HL-60 (cell line): Measurements from ENCODE around the gene NTNG2.
A peak's percentile ranks its signal among the peaks of the same experiment; 100 is the strongest.

ENCODE experiments used
- DNase-seq, 2 experiments: peaks; one replicate each; pipeline ENCODE4 v3.0.0-alpha.2; 2010 to 2020; ENCODE audit warnings: low read depth in 1 of 2, low spot score in 1 of 2
- H3K27ac ChIP-seq: fragments of 250-450 bp; sonication (Bioruptor Pico); replicated peaks from 2 replicates; pipeline ENCODE4 v1.5.1; 2020; ENCODE audit warnings: mild to moderate bottlenecking, moderate library complexity
- H3K27me3 ChIP-seq: fragments of 250-450 bp; sonication (Bioruptor Pico); 2 replicates; pipeline ENCODE4 v1.5.1; 2021; ENCODE audit warnings: mild to moderate bottlenecking, moderate library complexity; ENCODE audit not compliant: insufficient read depth, poor library complexity, severe bottlenecking
- H3K4me3 ChIP-seq: replicated peaks from 2 replicates; pipeline ENCODE4 v1.5.1; 2011; ENCODE audit warnings: mild to moderate bottlenecking, control low read depth, low read length; ENCODE audit not compliant: insufficient read depth
- GABPA ChIP-seq: IDR thresholded peaks from 2 replicates; pipeline ENCODE4 v1.6.1; 2012; ENCODE audit warnings: low read depth
- POLR2AphosphoS5 ChIP-seq: IDR thresholded peaks from 2 replicates; pipeline ENCODE4 v1.6.1; 2012; ENCODE audit warnings: low read depth
- SPI1 ChIP-seq: IDR thresholded peaks from 2 replicates; pipeline ENCODE4 v1.6.1; 2012; ENCODE audit warnings: low read depth, mild to moderate bottlenecking, borderline replicate concordance
- TF ChIP-seq, protein P1 (sequence below): IDR thresholded peaks from 2 replicates; pipeline ENCODE4 v1.6.1; 2012; ENCODE audit warnings: low read depth; ENCODE audit not compliant: insufficient replicate concordance
- TF ChIP-seq, protein P2 (sequence below): IDR thresholded peaks from one replicate; pipeline ENCODE4 v1.5.1; 2011; ENCODE audit warnings: low read length, control low read depth, inconsistent platforms; ENCODE audit not compliant: insufficient read depth

NTNG2 gene

DNA sequence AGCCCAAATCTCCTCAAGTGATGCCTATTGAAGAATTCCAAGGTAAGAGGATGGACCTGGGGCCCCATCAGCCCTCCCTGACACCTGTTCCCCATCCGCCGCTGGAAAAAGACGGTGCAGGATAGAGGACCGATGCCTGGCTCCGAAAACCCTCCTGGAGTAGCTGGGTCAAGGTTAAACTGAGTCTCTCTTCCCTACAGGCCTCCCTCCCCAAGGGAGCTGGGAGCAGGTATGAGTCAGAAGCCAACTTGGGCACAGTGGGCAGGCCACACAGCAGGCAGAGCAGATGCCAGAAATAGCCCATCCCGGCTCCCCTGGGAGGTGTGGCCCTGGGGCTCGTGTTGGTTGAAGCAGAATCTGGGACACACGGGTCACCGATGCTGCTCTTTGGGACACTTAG lies 75.6 kb downstream of the NTNG2 start:
- no peaks in the 10 kb centered on the region for H3K27me3 ChIP-seq
- no peak for DNase-seq

DNA sequence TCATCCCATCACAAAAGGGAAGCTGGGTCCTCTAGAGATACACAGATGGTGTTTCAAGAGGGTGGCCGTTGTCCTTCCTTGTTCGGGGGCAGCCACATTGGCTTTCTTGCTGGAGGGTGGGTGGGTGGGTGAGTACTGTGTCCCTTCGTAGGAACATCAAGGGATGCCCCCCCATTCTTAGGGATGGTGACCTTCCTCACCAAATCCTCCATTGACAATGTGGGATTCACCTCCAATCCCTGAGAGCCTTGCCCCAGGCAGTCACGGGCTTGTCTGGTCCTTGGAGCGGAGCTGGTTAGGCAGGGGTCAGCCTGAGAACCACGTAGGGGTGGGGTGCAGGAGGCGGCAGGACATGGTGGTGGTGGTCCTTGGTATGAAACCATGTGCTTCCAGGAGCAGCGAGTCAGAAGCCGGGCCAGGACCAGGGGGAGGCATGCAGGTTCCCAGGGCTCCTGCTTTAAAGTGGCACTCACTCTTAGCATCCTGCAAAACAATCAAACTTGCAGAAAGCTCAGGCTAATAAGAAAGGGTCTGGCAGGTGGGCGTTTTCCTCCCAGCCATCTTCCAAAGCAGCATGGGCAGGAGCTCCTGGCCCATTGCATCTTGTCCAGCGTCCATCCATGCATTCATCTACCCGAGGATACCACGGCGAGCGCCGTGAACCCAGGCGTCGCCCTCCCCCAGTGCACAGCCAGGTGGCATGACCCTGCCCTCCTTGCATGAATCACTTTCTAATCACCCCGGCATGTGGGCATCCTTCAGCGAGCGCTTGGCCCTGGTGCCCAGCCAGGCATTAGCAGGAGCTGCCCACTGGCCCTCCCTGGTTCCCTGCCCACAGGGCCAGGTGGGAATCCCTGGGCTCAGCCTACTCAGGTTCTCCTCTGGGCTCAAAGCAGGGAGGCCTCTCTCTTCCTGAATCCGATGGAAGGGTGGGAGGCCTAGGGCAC lies 76.4 kb downstream of the NTNG2 start:
- peak overlapping the region; percentile 75 for H3K27ac ChIP-seq
- no peaks in the 10 kb centered on the region for H3K27me3 ChIP-seq
- H3K4me3 ChIP-seq = no peak overlapping the region; the same call in 1 of the 2 replicates
- TF ChIP-seq POLR2AphosphoS5 (no peak), SPI1 (no peak), GABPA (no peak)
- TF ChIP-seq, protein P1, sequence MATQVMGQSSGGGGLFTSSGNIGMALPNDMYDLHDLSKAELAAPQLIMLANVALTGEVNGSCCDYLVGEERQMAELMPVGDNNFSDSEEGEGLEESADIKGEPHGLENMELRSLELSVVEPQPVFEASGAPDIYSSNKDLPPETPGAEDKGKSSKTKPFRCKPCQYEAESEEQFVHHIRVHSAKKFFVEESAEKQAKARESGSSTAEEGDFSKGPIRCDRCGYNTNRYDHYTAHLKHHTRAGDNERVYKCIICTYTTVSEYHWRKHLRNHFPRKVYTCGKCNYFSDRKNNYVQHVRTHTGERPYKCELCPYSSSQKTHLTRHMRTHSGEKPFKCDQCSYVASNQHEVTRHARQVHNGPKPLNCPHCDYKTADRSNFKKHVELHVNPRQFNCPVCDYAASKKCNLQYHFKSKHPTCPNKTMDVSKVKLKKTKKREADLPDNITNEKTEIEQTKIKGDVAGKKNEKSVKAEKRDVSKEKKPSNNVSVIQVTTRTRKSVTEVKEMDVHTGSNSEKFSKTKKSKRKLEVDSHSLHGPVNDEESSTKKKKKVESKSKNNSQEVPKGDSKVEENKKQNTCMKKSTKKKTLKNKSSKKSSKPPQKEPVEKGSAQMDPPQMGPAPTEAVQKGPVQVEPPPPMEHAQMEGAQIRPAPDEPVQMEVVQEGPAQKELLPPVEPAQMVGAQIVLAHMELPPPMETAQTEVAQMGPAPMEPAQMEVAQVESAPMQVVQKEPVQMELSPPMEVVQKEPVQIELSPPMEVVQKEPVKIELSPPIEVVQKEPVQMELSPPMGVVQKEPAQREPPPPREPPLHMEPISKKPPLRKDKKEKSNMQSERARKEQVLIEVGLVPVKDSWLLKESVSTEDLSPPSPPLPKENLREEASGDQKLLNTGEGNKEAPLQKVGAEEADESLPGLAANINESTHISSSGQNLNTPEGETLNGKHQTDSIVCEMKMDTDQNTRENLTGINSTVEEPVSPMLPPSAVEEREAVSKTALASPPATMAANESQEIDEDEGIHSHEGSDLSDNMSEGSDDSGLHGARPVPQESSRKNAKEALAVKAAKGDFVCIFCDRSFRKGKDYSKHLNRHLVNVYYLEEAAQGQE = no peak
- TF ChIP-seq, protein P2, sequence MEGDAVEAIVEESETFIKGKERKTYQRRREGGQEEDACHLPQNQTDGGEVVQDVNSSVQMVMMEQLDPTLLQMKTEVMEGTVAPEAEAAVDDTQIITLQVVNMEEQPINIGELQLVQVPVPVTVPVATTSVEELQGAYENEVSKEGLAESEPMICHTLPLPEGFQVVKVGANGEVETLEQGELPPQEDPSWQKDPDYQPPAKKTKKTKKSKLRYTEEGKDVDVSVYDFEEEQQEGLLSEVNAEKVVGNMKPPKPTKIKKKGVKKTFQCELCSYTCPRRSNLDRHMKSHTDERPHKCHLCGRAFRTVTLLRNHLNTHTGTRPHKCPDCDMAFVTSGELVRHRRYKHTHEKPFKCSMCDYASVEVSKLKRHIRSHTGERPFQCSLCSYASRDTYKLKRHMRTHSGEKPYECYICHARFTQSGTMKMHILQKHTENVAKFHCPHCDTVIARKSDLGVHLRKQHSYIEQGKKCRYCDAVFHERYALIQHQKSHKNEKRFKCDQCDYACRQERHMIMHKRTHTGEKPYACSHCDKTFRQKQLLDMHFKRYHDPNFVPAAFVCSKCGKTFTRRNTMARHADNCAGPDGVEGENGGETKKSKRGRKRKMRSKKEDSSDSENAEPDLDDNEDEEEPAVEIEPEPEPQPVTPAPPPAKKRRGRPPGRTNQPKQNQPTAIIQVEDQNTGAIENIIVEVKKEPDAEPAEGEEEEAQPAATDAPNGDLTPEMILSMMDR = no peak
- no peak for DNase-seq

More for the DNA sequence above, 75.6 kb downstream of the NTNG2 start:
- H3K27ac ChIP-seq = no peak overlapping the region
- TF ChIP-seq, protein P2 = no peak
- TF ChIP-seq SPI1 (no peak), GABPA (no peak), POLR2AphosphoS5 (no peak)
- TF ChIP-seq, protein P1 = no peak
- no peak overlapping the region for H3K4me3 ChIP-seq

GRCh38 chr9:132238992-132239391 lies 77.1 kb downstream of the NTNG2 start:
- H3K4me3 ChIP-seq = no peak overlapping the region

More at GRCh38 chr9:132238992-132239391, 77.1 kb downstream of the NTNG2 start:
- DNase-seq = peak in 1 of 2 experiments; percentile 75
- H3K27ac ChIP-seq = peak overlapping the region; percentile 75
- H3K27me3 ChIP-seq = no peaks in the 10 kb centered on the region
- no peak for TF ChIP-seq GABPA
- TF ChIP-seq, protein P1 = no peak
- TF ChIP-seq, protein P2 = no peak
- TF ChIP-seq POLR2AphosphoS5 = no peak
- no peak for TF ChIP-seq SPI1
